WTC11 (cell line): ENCODE data around the gene ARHGAP18. TPM values are rescaled to one million over a fixed set of nuclear protein-coding genes. Genes with fewer than 3 reads are reported as not detected.

Source experiments
- ATAC-seq: fragments of 200-7000 bp; cut with Tn5 transposase; 2 replicates; pipeline ENCODE4 v1.10.0; 2021; ENCODE audit warnings: mild to moderate bottlenecking, moderate library complexity
- CTCF ChIA-PET: fragments of 300-600 bp; sonication (Branson Sonifier 250); formaldehyde crosslinking; loops from one replicate; lab custom pipeline; 2021; ENCODE audit warnings: antibody characterized with exemption; lab: Charles Lee
- POLR2A ChIA-PET: fragments of 350-600 bp; sonication (Branson Sonifier 250); formaldehyde crosslinking; loops from one replicate; lab custom pipeline; 2021; ENCODE audit warnings: antibody characterized with exemption; lab: Charles Lee
- DNase-seq: peaks from one replicate; pipeline ENCODE4 v3.0.0; 2021; ENCODE audit warnings: low spot score
- H3K27ac Mint-ChIP-seq: 2 replicates; pipeline ENCODE4 v1.8.0; 2021; ENCODE audit warnings: mixed read lengths
- H3K27me3 Mint-ChIP-seq: 2 replicates; pipeline ENCODE4 v1.8.0; 2021; ENCODE audit warnings: low read depth, mild to moderate bottlenecking, moderate library complexity, mixed read lengths
- H3K36me3 Mint-ChIP-seq: 2 replicates; pipeline ENCODE4 v1.8.0; 2021; ENCODE audit warnings: mixed read lengths
- H3K4me1 Mint-ChIP-seq: 2 replicates; pipeline ENCODE4 v1.8.0; 2022; ENCODE audit warnings: mixed read lengths
- H3K4me3 Mint-ChIP-seq: 2 replicates; pipeline ENCODE4 v1.8.0; 2021; ENCODE audit warnings: mild to moderate bottlenecking, moderate library complexity, mixed read lengths
- H3K9me3 Mint-ChIP-seq: 2 replicates; pipeline ENCODE4 v1.8.0; 2021; ENCODE audit warnings: mixed read lengths
- CREM ChIP-seq: sonication (generic); formaldehyde crosslinking; IDR thresholded peaks from 2 replicates; pipeline ENCODE4 v1.8.1; 2022; ENCODE audit warnings: mild to moderate bottlenecking, missing genetic modification reagents, moderate library complexity
- EMX1 ChIP-seq: fragments of 250-450 bp; sonication (Bioruptor Pico); IDR thresholded peaks from 2 replicates; pipeline ENCODE4 v1.8.0; 2021; ENCODE audit warnings: mild to moderate bottlenecking
- ESRRA ChIP-seq: sonication (generic); formaldehyde crosslinking; IDR thresholded peaks from 2 replicates; pipeline ENCODE4 v1.8.1; 2022; ENCODE audit warnings: mild to moderate bottlenecking, missing genetic modification reagents, borderline replicate concordance
- FOXK1 ChIP-seq: sonication (generic); formaldehyde crosslinking; IDR thresholded peaks from 2 replicates; pipeline ENCODE4 v1.8.0; 2022; ENCODE audit warnings: mild to moderate bottlenecking, moderate library complexity, missing genetic modification reagents
- GRHL2 ChIP-seq: fragments of 250-450 bp; sonication (Bioruptor Pico); IDR thresholded peaks from 2 replicates; pipeline ENCODE4 v1.8.0; 2022; ENCODE audit warnings: mild to moderate bottlenecking, moderate library complexity; ENCODE audit not compliant: insufficient replicate concordance, severe bottlenecking
- IRF2 ChIP-seq: sonication (generic); formaldehyde crosslinking; IDR thresholded peaks from 2 replicates; pipeline ENCODE4 v1.8.0; 2022; ENCODE audit warnings: low read depth, missing genetic modification reagents, borderline replicate concordance
- MXD4 ChIP-seq: fragments of 250-450 bp; sonication (Bioruptor Pico); IDR thresholded peaks from 2 replicates; pipeline ENCODE4 v1.8.0; 2021; ENCODE audit warnings: mild to moderate bottlenecking, moderate library complexity, borderline replicate concordance
- NFYB ChIP-seq: sonication (generic); formaldehyde crosslinking; conservative IDR thresholded peaks from 2 replicates; pipeline ENCODE4 v1.8.0; 2022; ENCODE audit warnings: low read depth, missing genetic modification reagents
- RELA ChIP-seq: sonication (generic); formaldehyde crosslinking; IDR thresholded peaks from 2 replicates; pipeline ENCODE4 v1.8.1; 2022; ENCODE audit warnings: missing genetic modification reagents, mild to moderate bottlenecking, borderline replicate concordance
- TCF7 ChIP-seq: sonication (generic); formaldehyde crosslinking; IDR thresholded peaks from 2 replicates; pipeline ENCODE4 v1.8.0; 2022; ENCODE audit warnings: mild to moderate bottlenecking, low read depth, missing genetic modification reagents, moderate library complexity
- TEAD4 ChIP-seq: sonication (generic); formaldehyde crosslinking; IDR thresholded peaks from 2 replicates; pipeline ENCODE4 v1.8.0; 2022; ENCODE audit warnings: mild to moderate bottlenecking, missing genetic modification reagents
- ZBTB21 ChIP-seq: sonication (generic); formaldehyde crosslinking; IDR thresholded peaks from 2 replicates; pipeline ENCODE4 v1.8.1; 2023; ENCODE audit warnings: mild to moderate bottlenecking, missing genetic modification reagents, borderline replicate concordance
- ZNF138 ChIP-seq: sonication (generic); formaldehyde crosslinking; conservative IDR thresholded peaks from 2 replicates; pipeline ENCODE4 v1.8.1; 2022; ENCODE audit warnings: mild to moderate bottlenecking, moderate library complexity, missing genetic modification reagents
- total RNA-seq: library from RNA; stranded (reverse); gene quantifications from 3 replicates; pipeline ENCODE4 v1.2.3, GENCODE V29; 2021
- TF ChIP-seq, protein P1 (sequence below): sonication (generic); formaldehyde crosslinking; IDR thresholded peaks from 2 replicates; pipeline ENCODE4 v1.8.0; 2022; ENCODE audit warnings: mild to moderate bottlenecking, missing genetic modification reagents
- TF ChIP-seq, protein P2 (sequence below): sonication (generic); formaldehyde crosslinking; IDR thresholded peaks from 2 replicates; pipeline ENCODE4 v1.8.0; 2022; ENCODE audit warnings: mild to moderate bottlenecking, missing genetic modification reagents
- TF ChIP-seq, protein P3 (sequence below): fragments of 250-450 bp; sonication (Bioruptor Pico); IDR thresholded peaks from 2 replicates; pipeline ENCODE4 v1.9.0; 2021; ENCODE audit warnings: moderate library complexity, mild to moderate bottlenecking, inconsistent platforms, borderline replicate concordance
- TF ChIP-seq, protein P4 (sequence below): fragments of 250-450 bp; sonication (Bioruptor Pico); IDR thresholded peaks from 2 replicates; pipeline ENCODE4 v1.8.0; 2021; ENCODE audit warnings: mild to moderate bottlenecking
- TF ChIP-seq, protein P5 (sequence below): sonication (generic); formaldehyde crosslinking; IDR thresholded peaks from 2 replicates; pipeline ENCODE4 v1.8.0; 2022; ENCODE audit warnings: mild to moderate bottlenecking, missing genetic modification reagents
- TF ChIP-seq, protein P6 (sequence below): sonication (generic); formaldehyde crosslinking; conservative IDR thresholded peaks from 2 replicates; pipeline ENCODE4 v1.8.1; 2023; ENCODE audit warnings: mild to moderate bottlenecking, low read depth, missing genetic modification reagents, moderate library complexity

ARHGAP18 gene
- total RNA-seq, 1 experiment from 2014 or later = 4.6 TPM

DNA sequence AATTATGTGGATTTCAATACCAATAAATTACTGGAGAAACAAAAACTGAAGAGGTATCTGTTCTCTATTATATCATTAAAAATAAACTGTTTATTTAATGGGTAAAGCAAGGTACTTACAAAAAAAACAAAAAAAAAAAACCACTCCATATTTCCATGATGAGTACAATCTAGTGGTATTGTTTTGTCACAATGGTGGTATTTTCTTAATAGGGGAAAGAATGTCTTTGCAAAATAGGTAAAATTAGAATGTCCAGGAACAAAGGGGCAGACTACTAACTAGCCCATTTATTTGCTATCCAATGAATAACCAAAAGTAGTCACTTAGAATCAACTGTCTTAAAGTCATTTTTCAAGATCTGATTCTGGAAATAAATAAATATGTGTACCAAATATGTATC lies 92.0 kb downstream of the ARHGAP18 start:
- Mint-ChIP-seq H3K27ac (no peak overlapping the region), H3K27me3 (no peaks in the 10 kb centered on the region), H3K4me3 (no peak overlapping the region), H3K36me3 (peaks cover 6% of the 10 kb centered on the region), H3K9me3 (peaks cover 5% of the 10 kb centered on the region), H3K4me1 (peaks cover 8% of the 10 kb centered on the region; the same call in 1 of the 2 replicates)
- CTCF ChIA-PET = no interaction called here
- DNase-seq (no peak), ATAC-seq (no peak)
- POLR2A ChIA-PET = no interaction called here
- TF ChIP-seq, protein P1, sequence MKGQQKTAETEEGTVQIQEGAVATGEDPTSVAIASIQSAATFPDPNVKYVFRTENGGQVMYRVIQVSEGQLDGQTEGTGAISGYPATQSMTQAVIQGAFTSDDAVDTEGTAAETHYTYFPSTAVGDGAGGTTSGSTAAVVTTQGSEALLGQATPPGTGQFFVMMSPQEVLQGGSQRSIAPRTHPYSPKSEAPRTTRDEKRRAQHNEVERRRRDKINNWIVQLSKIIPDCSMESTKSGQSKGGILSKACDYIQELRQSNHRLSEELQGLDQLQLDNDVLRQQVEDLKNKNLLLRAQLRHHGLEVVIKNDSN (CRISPR knock-in tag) = no peak
- TF ChIP-seq ESRRA (no peak), ZNF138 (no peak), TEAD4 (no peak), GRHL2 (no peak), CREM (CRISPR knock-in tag) (no peak), MXD4 (CRISPR knock-in tag) (no peak), TCF7 (CRISPR knock-in tag) (no peak), FOXK1 (CRISPR knock-in tag) (no peak)
- TF ChIP-seq, protein P2, sequence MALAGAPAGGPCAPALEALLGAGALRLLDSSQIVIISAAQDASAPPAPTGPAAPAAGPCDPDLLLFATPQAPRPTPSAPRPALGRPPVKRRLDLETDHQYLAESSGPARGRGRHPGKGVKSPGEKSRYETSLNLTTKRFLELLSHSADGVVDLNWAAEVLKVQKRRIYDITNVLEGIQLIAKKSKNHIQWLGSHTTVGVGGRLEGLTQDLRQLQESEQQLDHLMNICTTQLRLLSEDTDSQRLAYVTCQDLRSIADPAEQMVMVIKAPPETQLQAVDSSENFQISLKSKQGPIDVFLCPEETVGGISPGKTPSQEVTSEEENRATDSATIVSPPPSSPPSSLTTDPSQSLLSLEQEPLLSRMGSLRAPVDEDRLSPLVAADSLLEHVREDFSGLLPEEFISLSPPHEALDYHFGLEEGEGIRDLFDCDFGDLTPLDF (CRISPR knock-in tag) = no peak
- TF ChIP-seq, protein P3, sequence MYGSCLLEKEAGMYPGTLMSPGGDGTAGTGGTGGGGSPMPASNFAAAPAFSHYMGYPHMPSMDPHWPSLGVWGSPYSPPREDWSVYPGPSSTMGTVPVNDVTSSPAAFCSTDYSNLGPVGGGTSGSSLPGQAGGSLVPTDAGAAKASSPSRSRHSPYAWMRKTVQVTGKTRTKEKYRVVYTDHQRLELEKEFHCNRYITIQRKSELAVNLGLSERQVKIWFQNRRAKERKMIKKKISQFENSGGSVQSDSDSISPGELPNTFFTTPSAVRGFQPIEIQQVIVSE (CRISPR knock-in tag) = no peak

DNA sequence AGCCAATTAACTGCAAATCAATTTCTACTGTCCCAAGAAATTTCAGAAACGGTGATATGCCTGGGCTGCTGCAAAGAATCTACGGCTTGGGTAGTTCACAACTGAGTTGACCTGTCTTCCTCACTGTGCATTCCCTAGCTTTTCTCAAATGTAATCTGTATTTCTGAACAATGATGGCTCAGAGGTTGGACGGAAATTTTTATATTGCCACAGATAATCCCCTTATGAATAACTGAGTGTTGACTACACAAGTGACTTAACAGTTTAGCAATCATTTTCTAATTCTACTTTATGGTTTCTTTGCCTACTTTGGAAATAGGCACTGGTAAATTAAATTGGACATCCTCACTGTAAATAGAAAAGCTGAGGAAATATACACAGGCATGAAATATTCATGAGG lies 94.5 kb downstream of the ARHGAP18 start:
- ChIA-PET CTCF (interaction anchor here (1.1 kb wide), 1 partner anchor 118 kb away, joined by 3 read pairs; no protein-coding TSS in a partner anchor), POLR2A (no interaction called here)
- no peak for TF ChIP-seq RELA
- no peak for TF ChIP-seq EMX1 (CRISPR knock-in tag)
- TF ChIP-seq NFYB (CRISPR knock-in tag) = no peak
- TF ChIP-seq, protein P4, sequence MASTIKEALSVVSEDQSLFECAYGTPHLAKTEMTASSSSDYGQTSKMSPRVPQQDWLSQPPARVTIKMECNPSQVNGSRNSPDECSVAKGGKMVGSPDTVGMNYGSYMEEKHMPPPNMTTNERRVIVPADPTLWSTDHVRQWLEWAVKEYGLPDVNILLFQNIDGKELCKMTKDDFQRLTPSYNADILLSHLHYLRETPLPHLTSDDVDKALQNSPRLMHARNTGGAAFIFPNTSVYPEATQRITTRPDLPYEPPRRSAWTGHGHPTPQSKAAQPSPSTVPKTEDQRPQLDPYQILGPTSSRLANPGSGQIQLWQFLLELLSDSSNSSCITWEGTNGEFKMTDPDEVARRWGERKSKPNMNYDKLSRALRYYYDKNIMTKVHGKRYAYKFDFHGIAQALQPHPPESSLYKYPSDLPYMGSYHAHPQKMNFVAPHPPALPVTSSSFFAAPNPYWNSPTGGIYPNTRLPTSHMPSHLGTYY (CRISPR knock-in tag) = no peak
- TF ChIP-seq TEAD4 = no peak
- TF ChIP-seq, protein P5, sequence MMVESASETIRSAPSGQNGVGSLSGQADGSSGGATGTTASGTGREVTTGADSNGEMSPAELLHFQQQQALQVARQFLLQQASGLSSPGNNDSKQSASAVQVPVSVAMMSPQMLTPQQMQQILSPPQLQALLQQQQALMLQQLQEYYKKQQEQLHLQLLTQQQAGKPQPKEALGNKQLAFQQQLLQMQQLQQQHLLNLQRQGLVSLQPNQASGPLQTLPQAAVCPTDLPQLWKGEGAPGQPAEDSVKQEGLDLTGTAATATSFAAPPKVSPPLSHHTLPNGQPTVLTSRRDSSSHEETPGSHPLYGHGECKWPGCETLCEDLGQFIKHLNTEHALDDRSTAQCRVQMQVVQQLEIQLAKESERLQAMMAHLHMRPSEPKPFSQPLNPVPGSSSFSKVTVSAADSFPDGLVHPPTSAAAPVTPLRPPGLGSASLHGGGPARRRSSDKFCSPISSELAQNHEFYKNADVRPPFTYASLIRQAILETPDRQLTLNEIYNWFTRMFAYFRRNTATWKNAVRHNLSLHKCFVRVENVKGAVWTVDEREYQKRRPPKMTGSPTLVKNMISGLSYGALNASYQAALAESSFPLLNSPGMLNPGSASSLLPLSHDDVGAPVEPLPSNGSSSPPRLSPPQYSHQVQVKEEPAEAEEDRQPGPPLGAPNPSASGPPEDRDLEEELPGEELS (CRISPR knock-in tag) = no peak
- no peak for TF ChIP-seq IRF2 (CRISPR knock-in tag)
- TF ChIP-seq ZBTB21 (CRISPR knock-in tag) = no peak
- TF ChIP-seq, protein P6, sequence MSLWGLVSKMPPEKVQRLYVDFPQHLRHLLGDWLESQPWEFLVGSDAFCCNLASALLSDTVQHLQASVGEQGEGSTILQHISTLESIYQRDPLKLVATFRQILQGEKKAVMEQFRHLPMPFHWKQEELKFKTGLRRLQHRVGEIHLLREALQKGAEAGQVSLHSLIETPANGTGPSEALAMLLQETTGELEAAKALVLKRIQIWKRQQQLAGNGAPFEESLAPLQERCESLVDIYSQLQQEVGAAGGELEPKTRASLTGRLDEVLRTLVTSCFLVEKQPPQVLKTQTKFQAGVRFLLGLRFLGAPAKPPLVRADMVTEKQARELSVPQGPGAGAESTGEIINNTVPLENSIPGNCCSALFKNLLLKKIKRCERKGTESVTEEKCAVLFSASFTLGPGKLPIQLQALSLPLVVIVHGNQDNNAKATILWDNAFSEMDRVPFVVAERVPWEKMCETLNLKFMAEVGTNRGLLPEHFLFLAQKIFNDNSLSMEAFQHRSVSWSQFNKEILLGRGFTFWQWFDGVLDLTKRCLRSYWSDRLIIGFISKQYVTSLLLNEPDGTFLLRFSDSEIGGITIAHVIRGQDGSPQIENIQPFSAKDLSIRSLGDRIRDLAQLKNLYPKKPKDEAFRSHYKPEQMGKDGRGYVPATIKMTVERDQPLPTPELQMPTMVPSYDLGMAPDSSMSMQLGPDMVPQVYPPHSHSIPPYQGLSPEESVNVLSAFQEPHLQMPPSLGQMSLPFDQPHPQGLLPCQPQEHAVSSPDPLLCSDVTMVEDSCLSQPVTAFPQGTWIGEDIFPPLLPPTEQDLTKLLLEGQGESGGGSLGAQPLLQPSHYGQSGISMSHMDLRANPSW (CRISPR knock-in tag) = no peak
- TF ChIP-seq, protein P2 (CRISPR knock-in tag) = no peak
- Mint-ChIP-seq H3K27ac (no peak overlapping the region), H3K4me1 (peaks cover 8% of the 10 kb centered on the region; the same call in 1 of the 2 replicates), H3K4me3 (no peak overlapping the region), H3K27me3 (no peaks in the 10 kb centered on the region), H3K9me3 (peaks cover 5% of the 10 kb centered on the region), H3K36me3 (peaks cover 6% of the 10 kb centered on the region)
- DNase-seq (no peak), ATAC-seq (no peak)
